ENCODE results near the gene ZNF764.
"Not testable (repeated sequence)": the region's sequence is repeated elsewhere in the genome, so short reads cannot be mapped to it uniquely, and the experiment has no call there.

The ZNF764 gene

DNA sequence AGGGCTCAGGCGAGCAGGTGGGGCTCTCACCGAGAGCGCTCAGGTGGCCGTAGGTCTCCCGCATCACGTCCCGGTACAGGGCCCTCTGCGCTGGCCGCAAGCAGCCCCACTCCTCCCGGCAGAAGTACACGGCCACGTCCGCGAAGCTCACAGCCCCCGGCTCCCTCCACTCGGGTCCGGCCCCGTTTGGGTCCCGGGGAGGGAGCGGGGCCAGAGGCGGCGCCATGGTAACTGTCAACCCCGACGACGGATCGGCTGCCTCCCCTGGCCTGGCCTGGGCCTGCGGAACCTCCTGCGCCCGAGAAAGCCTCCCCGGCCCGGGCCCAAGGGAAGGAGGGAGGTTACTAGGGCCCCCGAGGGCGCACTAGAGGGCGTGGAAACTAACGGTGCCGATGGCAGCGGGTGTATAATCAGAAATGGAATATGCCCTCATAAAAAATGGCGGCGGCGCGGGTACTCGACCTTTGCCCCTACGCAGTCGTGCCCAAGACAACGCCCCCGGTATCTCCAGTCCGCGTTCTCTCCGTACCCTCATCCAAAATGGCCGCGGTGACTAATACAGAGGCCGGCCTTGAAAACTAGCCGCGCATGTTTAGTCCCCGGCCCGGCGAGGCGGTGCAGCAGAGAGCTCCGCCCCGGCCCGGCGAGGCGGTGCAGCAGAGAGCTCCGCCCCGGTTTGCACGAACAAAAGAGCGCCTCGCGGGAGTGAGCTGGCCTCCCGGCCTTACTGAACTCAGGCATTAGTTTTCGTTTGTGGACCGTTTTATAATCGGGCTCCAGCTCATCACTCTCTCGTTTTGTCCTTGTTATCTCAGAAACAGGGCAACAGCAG is at the start of gene ZNF764:
Gene ZNF764 (minus strand): TSS at position 418 of the 832 bp plus-strand sequence. CDS start 192 bp downstream, at position 226.
- Mint-ChIP-seq H3K9me3 (no peaks in the 10 kb centered on the region), H3K36me3 (peaks cover 28% of the 10 kb centered on the region), H3K4me1 (peaks cover 60% of the 10 kb centered on the region), H3K4me3 (peak within 1 kb of the TSS; percentile 85), H3K27ac (peak within 1 kb of the TSS; percentile 93), H3K27me3 (peaks cover 8% of the 10 kb centered on the region)
- DNase-seq, result peak; percentile 98
- CTCF ChIA-PET, result interaction anchor here (0.9 to 3.7 kb wide), 8 partner anchors 10 to 128 kb away, joined by 3 to 42 read pairs (median 6); partner anchors contain the start of genes DCTPP1, ZNF688 and ZNF747

DNA sequence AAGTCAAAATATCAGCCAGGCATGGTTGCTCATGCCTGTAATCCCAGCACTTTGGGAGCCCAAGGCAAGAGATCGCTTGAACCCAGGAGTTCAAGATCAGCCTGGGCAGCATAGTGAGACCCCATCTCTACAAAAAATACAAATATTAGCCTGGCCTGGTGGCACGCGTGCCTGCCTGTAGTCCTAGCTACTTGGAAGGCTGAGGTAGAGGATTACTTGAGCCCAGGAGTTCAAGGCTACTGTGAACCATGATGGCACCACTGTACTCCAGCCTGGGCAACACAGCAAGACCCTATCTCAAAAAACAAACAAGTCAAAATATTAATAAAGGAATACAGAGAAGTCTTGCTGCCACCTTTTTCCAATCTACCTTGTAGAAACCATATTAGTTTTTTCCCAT is 47.8 kb upstream of the ZNF764 start:
- peaks cover 43% of the 10 kb centered on the region for H3K36me3 Mint-ChIP-seq
- H3K27ac Mint-ChIP-seq, result no peak overlapping the region
- no peak overlapping the region for H3K4me3 Mint-ChIP-seq
- DNase-seq, result no peak
- peaks cover 29% of the 10 kb centered on the region for H3K4me1 Mint-ChIP-seq
- peaks cover 3% of the 10 kb centered on the region for H3K27me3 Mint-ChIP-seq
- CTCF ChIA-PET, result interaction anchor here (1.3 to 1.4 kb wide), 2 partner anchors 8 to 176 kb away, joined by 5 to 6 read pairs; partner anchors contain the start of gene DCTPP1
- H3K9me3 Mint-ChIP-seq, result no peaks in the 10 kb centered on the region

DNA sequence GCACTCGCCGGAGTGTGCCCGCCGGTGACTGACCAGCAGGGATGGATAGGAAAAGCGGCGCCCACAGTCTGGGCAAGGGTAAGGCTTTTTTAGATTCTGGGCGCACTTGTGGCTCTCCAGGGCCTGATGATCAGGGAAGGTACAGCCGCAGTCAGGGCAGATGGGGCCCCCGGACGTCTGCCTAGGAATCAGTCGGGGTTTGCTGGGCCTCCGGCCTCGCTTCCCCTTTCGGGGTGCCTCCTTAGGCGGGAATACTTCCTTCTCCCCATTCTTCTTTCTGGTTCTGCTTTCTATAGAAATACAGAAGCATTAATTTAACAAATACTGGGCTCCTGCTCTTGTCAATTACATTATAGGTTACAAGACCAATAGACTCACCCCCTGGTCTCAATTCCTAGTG is 47.0 kb upstream of the ZNF764 start:
- no peak for DNase-seq
- Mint-ChIP-seq H3K9me3 (no peaks in the 10 kb centered on the region), H3K27ac (no peak overlapping the region), H3K4me1 (peaks cover 21% of the 10 kb centered on the region), H3K4me3 (no peak overlapping the region), H3K36me3 (peaks cover 39% of the 10 kb centered on the region), H3K27me3 (no peaks in the 10 kb centered on the region)
- CTCF ChIA-PET, result interaction anchor here (1.2 kb wide), 1 partner anchor 14 kb away, joined by 3 read pairs; no protein-coding TSS in a partner anchor

- Mint-ChIP-seq H3K27me3 (no peaks in the 10 kb centered on the region), H3K27ac (no peak overlapping the region), H3K36me3 (peaks cover 37% of the 10 kb centered on the region), H3K9me3 (no peaks in the 10 kb centered on the region), H3K4me3 (no peak overlapping the region), H3K4me1 (peaks cover 20% of the 10 kb centered on the region)
- DNase-seq, result no peak
- CTCF ChIA-PET, result interaction anchor here (1.2 kb wide), 1 partner anchor 15 kb away, joined by 3 read pairs; no protein-coding TSS in a partner anchor
Measured at GRCh38 chr16:30604316-30604947, 46.3 kb upstream of the ZNF764 start.

- peaks cover 15% of the 10 kb centered on the region for H3K4me1 Mint-ChIP-seq
- H3K27me3 Mint-ChIP-seq, result no peaks in the 10 kb centered on the region
- no peaks in the 10 kb centered on the region for H3K9me3 Mint-ChIP-seq
- CTCF ChIA-PET, result no interaction called here
- DNase-seq, result no peak
- H3K27ac Mint-ChIP-seq, result no peak overlapping the region
- H3K36me3 Mint-ChIP-seq, result peaks cover 37% of the 10 kb centered on the region
- H3K4me3 Mint-ChIP-seq, result no peak overlapping the region
Measured at GRCh38 chr16:30603945-30604315, 45.8 kb upstream of the ZNF764 start.

- CTCF ChIA-PET, result interaction anchor here (0.7 to 2.7 kb wide), 3 partner anchors 12 to 67 kb away, joined by 3 to 17 read pairs (median 4); no protein-coding TSS in a partner anchor
- peaks cover 14% of the 10 kb centered on the region for H3K4me1 Mint-ChIP-seq
- H3K9me3 Mint-ChIP-seq, result no peaks in the 10 kb centered on the region
- H3K27ac Mint-ChIP-seq, result no peak overlapping the region
- no peak overlapping the region for H3K4me3 Mint-ChIP-seq
- peaks cover 34% of the 10 kb centered on the region for H3K36me3 Mint-ChIP-seq
- no peak for DNase-seq
- no peaks in the 10 kb centered on the region for H3K27me3 Mint-ChIP-seq
Measured at GRCh38 chr16:30602616-30603277, 44.6 kb upstream of the ZNF764 start.

- no peak for DNase-seq
- Mint-ChIP-seq H3K4me3 (no peak overlapping the region), H3K9me3 (no peaks in the 10 kb centered on the region), H3K36me3 (peaks cover 30% of the 10 kb centered on the region), H3K27ac (no peak overlapping the region), H3K27me3 (no peaks in the 10 kb centered on the region), H3K4me1 (peaks cover 12% of the 10 kb centered on the region)
- CTCF ChIA-PET, result interaction anchor here (0.7 to 2.7 kb wide), 3 partner anchors 13 to 66 kb away, joined by 3 to 17 read pairs (median 4); no protein-coding TSS in a partner anchor
Measured at GRCh38 chr16:30601966-30602365, 43.8 kb upstream of the ZNF764 start.

DNA sequence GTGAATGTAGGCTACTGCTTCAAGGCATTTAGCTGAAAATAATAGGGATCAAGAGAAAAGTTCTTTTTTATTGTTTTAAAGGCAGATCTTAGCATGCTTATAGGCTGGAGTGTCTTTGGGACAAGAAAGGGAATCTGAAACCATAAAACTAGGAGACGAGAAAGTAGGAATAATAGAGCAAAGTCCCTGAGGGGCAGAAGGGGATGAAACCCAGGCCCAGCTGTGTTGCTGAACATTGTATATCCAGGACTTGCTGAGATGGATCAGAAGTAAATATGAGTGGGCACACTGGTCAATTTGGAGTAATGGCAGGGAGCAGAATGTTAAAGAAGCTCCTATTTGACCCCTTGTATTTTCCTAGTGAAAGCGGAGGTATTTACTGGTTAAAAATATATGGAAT is 42.8 kb upstream of the ZNF764 start:
- no peaks in the 10 kb centered on the region for H3K27me3 Mint-ChIP-seq
- no peak overlapping the region for H3K4me3 Mint-ChIP-seq
- no peaks in the 10 kb centered on the region for H3K9me3 Mint-ChIP-seq
- H3K36me3 Mint-ChIP-seq, result peaks cover 22% of the 10 kb centered on the region
- H3K27ac Mint-ChIP-seq, result no peak overlapping the region
- CTCF ChIA-PET, result interaction anchor here (0.8 to 2.7 kb wide), 4 partner anchors 14 to 171 kb away, joined by 3 to 17 read pairs (median 4); partner anchors contain the start of gene DCTPP1
- peaks cover 9% of the 10 kb centered on the region for H3K4me1 Mint-ChIP-seq
- DNase-seq, result no peak

DNA sequence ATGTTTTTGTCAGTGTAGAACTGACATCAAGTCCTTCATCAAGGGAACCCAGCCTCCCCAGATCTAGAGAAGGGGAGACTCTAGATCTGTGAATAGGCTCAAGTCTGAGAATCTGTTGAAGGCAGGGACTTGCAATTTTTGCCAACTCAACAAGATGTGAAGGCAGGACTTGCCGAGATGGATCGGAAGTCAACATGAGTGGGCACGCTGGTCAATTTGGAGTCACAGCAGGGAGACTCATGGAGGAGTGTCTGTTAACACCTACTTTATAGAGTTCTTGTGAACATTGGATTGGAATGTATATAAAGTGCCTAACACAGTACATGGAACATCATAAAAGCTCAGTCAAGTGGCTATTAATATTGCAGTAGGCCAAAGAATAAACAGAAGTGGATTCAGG is 42.0 kb upstream of the ZNF764 start:
- no peaks in the 10 kb centered on the region for H3K27me3 Mint-ChIP-seq
- no peak overlapping the region for H3K4me3 Mint-ChIP-seq
- H3K4me1 Mint-ChIP-seq, result peaks cover 9% of the 10 kb centered on the region
- no peaks in the 10 kb centered on the region for H3K9me3 Mint-ChIP-seq
- H3K36me3 Mint-ChIP-seq, result peaks cover 18% of the 10 kb centered on the region
- no peak for DNase-seq
- H3K27ac Mint-ChIP-seq, result no peak overlapping the region
- CTCF ChIA-PET, result interaction anchor here (1.0 to 2.7 kb wide), 4 partner anchors 8 to 170 kb away, joined by 4 to 22 read pairs (median 4); partner anchors contain the start of genes DCTPP1 and ZNF747

DNA sequence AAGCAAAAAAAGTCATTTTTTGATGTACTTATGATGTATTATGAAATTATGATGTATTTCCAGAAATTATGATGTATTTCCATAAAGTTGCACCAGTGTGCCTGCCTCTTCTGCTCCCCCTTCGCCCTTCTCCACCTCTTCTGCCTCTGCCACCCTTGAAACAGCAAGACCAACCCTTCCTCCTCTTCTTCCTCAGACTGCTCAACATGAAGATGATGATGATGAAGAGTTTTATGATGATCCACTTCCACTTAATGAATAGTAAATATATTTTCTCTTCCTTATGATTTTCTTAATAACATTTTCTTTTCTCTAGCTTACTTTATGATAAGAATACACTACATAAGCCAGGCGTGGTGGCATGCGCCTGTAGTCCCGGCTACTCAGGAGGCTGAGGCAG is 34.7 kb upstream of the ZNF764 start:
- DNase-seq, result no peak
- H3K4me1 Mint-ChIP-seq, result peaks cover 7% of the 10 kb centered on the region
- no peaks in the 10 kb centered on the region for H3K9me3 Mint-ChIP-seq
- no peak overlapping the region for H3K27ac Mint-ChIP-seq
- H3K4me3 Mint-ChIP-seq, result no peak overlapping the region
- H3K27me3 Mint-ChIP-seq, result no peaks in the 10 kb centered on the region
- CTCF ChIA-PET, result interaction anchor here (1.2 kb wide), 1 partner anchor 19 kb away, joined by 4 read pairs; no protein-coding TSS in a partner anchor
- peaks cover 5% of the 10 kb centered on the region for H3K36me3 Mint-ChIP-seq

DNA sequence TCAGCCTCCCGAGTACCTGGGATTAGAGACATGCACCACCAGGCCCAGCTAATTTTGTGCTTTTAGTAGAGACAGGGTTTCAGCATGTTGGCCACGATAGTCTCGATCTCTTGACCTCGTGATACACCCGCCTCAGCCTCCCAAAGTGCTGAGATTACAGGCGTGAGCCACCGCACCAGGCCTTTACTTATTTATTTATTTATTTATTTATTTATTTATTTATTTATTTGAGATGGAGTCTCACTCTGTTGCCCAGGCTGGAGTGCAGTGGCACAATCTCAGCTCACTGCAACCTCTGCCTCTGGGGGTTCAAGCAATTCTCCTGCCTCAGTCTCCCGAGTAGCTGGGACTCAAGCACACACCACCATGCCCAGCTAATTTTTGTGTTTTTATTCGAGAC is 32.7 kb upstream of the ZNF764 start:
- CTCF ChIA-PET, result interaction anchor here (1.1 kb wide), 1 partner anchor 13 kb away, joined by 3 read pairs; no protein-coding TSS in a partner anchor
- H3K4me1 Mint-ChIP-seq, result peaks cover 19% of the 10 kb centered on the region
- not testable (repeated sequence) for H3K27ac Mint-ChIP-seq, DNase-seq, H3K27me3 Mint-ChIP-seq, H3K4me3 Mint-ChIP-seq, H3K9me3 Mint-ChIP-seq
- H3K36me3 Mint-ChIP-seq, result peaks cover 11% of the 10 kb centered on the region

- H3K4me3 Mint-ChIP-seq, H3K27ac Mint-ChIP-seq, DNase-seq, H3K9me3 Mint-ChIP-seq, CTCF ChIA-PET, H3K27me3 Mint-ChIP-seq: not testable (repeated sequence)
- Mint-ChIP-seq H3K36me3 (peaks cover 14% of the 10 kb centered on the region), H3K4me1 (peaks cover 27% of the 10 kb centered on the region)
Measured at GRCh38 chr16:30589582-30589981, 31.4 kb upstream of the ZNF764 start.

- H3K27me3 Mint-ChIP-seq, result no peaks in the 10 kb centered on the region
- peaks cover 32% of the 10 kb centered on the region for H3K4me1 Mint-ChIP-seq
- no peak overlapping the region for H3K4me3 Mint-ChIP-seq
- CTCF ChIA-PET, result interaction anchor here (1.5 kb wide), 1 partner anchor 158 kb away, joined by 6 read pairs; the partner anchor contains the start of gene DCTPP1
- H3K9me3 Mint-ChIP-seq, result no peaks in the 10 kb centered on the region
- H3K36me3 Mint-ChIP-seq, result peaks cover 14% of the 10 kb centered on the region
- no peak for DNase-seq
- H3K27ac Mint-ChIP-seq, result no peak overlapping the region
Measured at GRCh38 chr16:30588651-30589050, 30.5 kb upstream of the ZNF764 start.
